ENCODE measurements around the gene VPS33A. TPM values are rescaled to one million over a fixed set of nuclear protein-coding genes. Genes with fewer than 3 reads are reported as not detected.

The VPS33A gene
- total RNA-seq, 3 donors from 2014 or later (not counting 1 experiment from before 2014, with no cell fraction given), result 19.2 to 26.3 (median 24.1) TPM

DNA sequence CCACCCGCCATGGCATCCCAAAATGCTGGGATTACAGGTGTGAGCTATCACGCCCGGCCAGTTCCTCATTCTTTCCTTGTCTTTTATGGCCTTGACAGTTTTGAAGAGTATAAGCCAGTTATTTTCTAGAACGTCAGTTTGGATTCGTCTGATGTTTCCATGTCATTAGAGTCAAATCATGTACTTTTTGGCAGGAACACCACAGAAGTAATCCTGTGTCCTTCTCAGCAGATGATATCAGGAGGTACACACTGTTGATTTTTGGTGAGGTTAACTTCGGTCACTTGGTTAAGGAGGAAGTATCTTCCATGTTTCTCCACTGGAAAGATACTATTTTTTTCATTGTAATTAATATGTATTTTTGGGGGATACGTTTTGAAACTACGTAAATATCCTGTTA lies 25.1 kb upstream of the VPS33A start:
- no peaks in the 10 kb centered on the region for H3K27me3 Mint-ChIP-seq (ENCODE audit: low read depth in 2 of 2)
- no peak for DNase-seq
- no peaks in the 10 kb centered on the region for H3K9me3 Mint-ChIP-seq
- H3K27ac Mint-ChIP-seq, result no peak overlapping the region
- Histone ChIP-seq H3K27ac (ENCODE audit: low read length) (no peak overlapping the region), H3K27me3 (ENCODE audit: control insufficient read depth, insufficient read depth, low read length) (no peaks in the 10 kb centered on the region), H3K4me1 (ENCODE audit: control insufficient read depth, insufficient read depth, low read length) (no peaks in the 10 kb centered on the region), H3K9me3 (ENCODE audit: control insufficient read depth, insufficient read depth, low read length) (no peaks in the 10 kb centered on the region), H3K36me3 (ENCODE audit: control insufficient read depth, insufficient read depth, low read length) (peaks cover 13% of the 10 kb centered on the region), H3K4me3 (ENCODE audit: low read length) (no peak overlapping the region)
- ATAC-seq, result no peak
- H3K36me3 Mint-ChIP-seq, result peaks cover 10% of the 10 kb centered on the region
- intact Hi-C loops (cut with micrococcal nuclease), result no loop called here
- H3K4me1 Mint-ChIP-seq, result no peaks in the 10 kb centered on the region
- TF ChIP-seq, protein P1, sequence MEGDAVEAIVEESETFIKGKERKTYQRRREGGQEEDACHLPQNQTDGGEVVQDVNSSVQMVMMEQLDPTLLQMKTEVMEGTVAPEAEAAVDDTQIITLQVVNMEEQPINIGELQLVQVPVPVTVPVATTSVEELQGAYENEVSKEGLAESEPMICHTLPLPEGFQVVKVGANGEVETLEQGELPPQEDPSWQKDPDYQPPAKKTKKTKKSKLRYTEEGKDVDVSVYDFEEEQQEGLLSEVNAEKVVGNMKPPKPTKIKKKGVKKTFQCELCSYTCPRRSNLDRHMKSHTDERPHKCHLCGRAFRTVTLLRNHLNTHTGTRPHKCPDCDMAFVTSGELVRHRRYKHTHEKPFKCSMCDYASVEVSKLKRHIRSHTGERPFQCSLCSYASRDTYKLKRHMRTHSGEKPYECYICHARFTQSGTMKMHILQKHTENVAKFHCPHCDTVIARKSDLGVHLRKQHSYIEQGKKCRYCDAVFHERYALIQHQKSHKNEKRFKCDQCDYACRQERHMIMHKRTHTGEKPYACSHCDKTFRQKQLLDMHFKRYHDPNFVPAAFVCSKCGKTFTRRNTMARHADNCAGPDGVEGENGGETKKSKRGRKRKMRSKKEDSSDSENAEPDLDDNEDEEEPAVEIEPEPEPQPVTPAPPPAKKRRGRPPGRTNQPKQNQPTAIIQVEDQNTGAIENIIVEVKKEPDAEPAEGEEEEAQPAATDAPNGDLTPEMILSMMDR (IDR thresholded peaks at IDR 0.05), result no peak
- H3K4me3 Mint-ChIP-seq, result no peak overlapping the region
- 97% methylated on average over 6 of the region's 8 CpGs for WGBS (ENCODE audit: insufficient coverage)

DNA sequence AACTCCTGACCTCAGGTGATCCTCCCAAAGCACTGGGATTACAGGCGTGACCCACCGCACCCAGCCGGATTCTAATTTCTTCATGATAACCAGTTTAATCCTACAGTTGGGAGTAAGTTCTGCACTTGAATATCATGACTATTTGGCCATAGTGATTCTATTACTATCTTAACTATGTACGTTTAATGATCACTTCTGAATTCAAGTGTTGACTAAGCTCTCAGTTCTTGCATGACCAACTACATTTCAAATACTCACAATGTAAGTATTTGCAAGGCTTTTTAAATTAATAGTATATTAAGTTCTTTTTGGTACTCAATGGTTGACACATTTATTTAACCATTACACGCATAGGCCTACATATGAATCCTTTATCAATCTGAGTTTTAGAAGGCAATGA lies 17.4 kb upstream of the VPS33A start:
- intact Hi-C loops (cut with micrococcal nuclease), result no loop called here
- TF ChIP-seq, protein P1 (IDR thresholded peaks at IDR 0.05), result no peak
- Histone ChIP-seq H3K4me3 (ENCODE audit: low read length) (no peak overlapping the region), H3K36me3 (ENCODE audit: control insufficient read depth, insufficient read depth, low read length) (peaks cover 17% of the 10 kb centered on the region), H3K9me3 (ENCODE audit: control insufficient read depth, insufficient read depth, low read length) (no peaks in the 10 kb centered on the region), H3K27me3 (ENCODE audit: control insufficient read depth, insufficient read depth, low read length) (no peaks in the 10 kb centered on the region), H3K4me1 (ENCODE audit: control insufficient read depth, insufficient read depth, low read length) (no peaks in the 10 kb centered on the region), H3K27ac (ENCODE audit: low read length) (no peak overlapping the region)
- Mint-ChIP-seq H3K4me1 (no peaks in the 10 kb centered on the region), H3K27me3 (ENCODE audit: low read depth in 2 of 2) (no peaks in the 10 kb centered on the region), H3K9me3 (no peaks in the 10 kb centered on the region), H3K27ac (no peak overlapping the region), H3K36me3 (no peaks in the 10 kb centered on the region), H3K4me3 (no peak overlapping the region)
- WGBS (ENCODE audit: insufficient coverage), result 100% methylated on average over 4 of the region's 5 CpGs
- ATAC-seq, result no peak
- no peak for DNase-seq

DNA sequence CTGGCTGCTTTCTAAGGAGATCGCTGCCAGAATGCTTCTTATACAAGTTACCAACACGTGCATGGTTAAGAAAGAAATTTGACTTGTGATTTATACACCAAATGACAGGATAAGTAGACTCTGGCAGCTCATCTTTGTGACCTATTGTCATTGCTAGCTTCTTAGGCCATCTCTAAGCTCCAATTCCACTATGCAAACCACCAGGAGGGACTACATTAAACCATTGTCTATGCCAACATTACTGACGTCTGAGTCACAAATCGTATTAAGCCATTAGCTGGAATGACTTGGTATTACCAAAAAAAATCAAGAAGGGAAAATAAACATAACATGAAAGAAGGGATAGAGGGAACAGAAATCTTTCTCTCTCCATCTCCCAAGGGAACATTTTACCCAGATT lies 15.8 kb upstream of the VPS33A start:
- Mint-ChIP-seq H3K36me3 (peaks cover 10% of the 10 kb centered on the region), H3K9me3 (no peaks in the 10 kb centered on the region), H3K4me1 (no peaks in the 10 kb centered on the region), H3K4me3 (no peak overlapping the region), H3K27me3 (ENCODE audit: low read depth in 2 of 2) (no peaks in the 10 kb centered on the region), H3K27ac (no peak overlapping the region)
- ATAC-seq (no peak), DNase-seq (no peak)
- H3K9me3 ChIP-seq (ENCODE audit: control insufficient read depth, insufficient read depth, low read length), result no peaks in the 10 kb centered on the region
- H3K4me3 ChIP-seq (ENCODE audit: low read length), result no peak overlapping the region
- H3K27ac ChIP-seq (ENCODE audit: low read length), result no peak overlapping the region
- H3K36me3 ChIP-seq (ENCODE audit: control insufficient read depth, insufficient read depth, low read length), result peaks cover 23% of the 10 kb centered on the region
- no peaks in the 10 kb centered on the region for H3K27me3 ChIP-seq (ENCODE audit: control insufficient read depth, insufficient read depth, low read length)
- WGBS (ENCODE audit: insufficient coverage), result 96% methylated on average over 2 of the region's 4 CpGs
- no peaks in the 10 kb centered on the region for H3K4me1 ChIP-seq (ENCODE audit: control insufficient read depth, insufficient read depth, low read length)
- TF ChIP-seq, protein P1 (IDR thresholded peaks at IDR 0.05), result no peak
- intact Hi-C loops (cut with micrococcal nuclease), result no loop called here

DNA sequence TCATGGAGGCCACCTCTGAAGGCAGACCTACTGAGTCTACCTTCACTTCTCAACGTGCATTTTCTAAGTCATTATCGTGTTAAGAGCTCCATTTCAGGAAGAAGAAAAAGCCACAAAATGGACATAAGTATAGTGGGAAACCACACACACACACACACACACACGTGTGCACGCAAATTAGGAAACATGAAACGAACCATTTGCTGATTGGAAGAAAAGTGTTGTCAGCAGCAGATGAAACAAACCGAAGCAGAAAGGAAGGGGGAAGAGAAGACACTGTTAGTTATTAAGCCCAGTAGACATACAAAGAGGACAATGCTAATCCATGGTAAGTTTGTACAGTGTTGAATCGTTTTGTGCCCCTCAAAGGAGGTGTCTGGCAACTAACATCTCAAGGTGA lies 9.9 kb upstream of the VPS33A start:
- DNase-seq (no peak), ATAC-seq (no peak)
- TF ChIP-seq, protein P1 (IDR thresholded peaks at IDR 0.05), result no peak
- no peaks in the 10 kb centered on the region for H3K4me1 ChIP-seq (ENCODE audit: control insufficient read depth, insufficient read depth, low read length)
- no peaks in the 10 kb centered on the region for H3K4me1 Mint-ChIP-seq
- H3K36me3 Mint-ChIP-seq, result peaks cover 10% of the 10 kb centered on the region
- WGBS (ENCODE audit: insufficient coverage), result 85% methylated on average over 3 of the region's 7 CpGs
- H3K27me3 ChIP-seq (ENCODE audit: control insufficient read depth, insufficient read depth, low read length), result no peaks in the 10 kb centered on the region
- H3K4me3 Mint-ChIP-seq, result no peak overlapping the region
- no peaks in the 10 kb centered on the region for H3K9me3 Mint-ChIP-seq
- H3K4me3 ChIP-seq (ENCODE audit: low read length), result no peak overlapping the region
- no peak overlapping the region for H3K27ac ChIP-seq (ENCODE audit: low read length)
- H3K9me3 ChIP-seq (ENCODE audit: control insufficient read depth, insufficient read depth, low read length), result no peaks in the 10 kb centered on the region
- H3K27me3 Mint-ChIP-seq (ENCODE audit: low read depth in 2 of 2), result no peaks in the 10 kb centered on the region
- intact Hi-C loops (cut with micrococcal nuclease), result no loop called here
- no peak overlapping the region for H3K27ac Mint-ChIP-seq
- H3K36me3 ChIP-seq (ENCODE audit: control insufficient read depth, insufficient read depth, low read length), result peaks cover 39% of the 10 kb centered on the region

All from natural killer cell (primary cell).